Panc1 (cell line): ENCODE results near the gene CHDH. TPM values are rescaled to one million over a fixed set of nuclear protein-coding genes. Genes with fewer than 3 reads are reported as not detected.

Experiments used
- ATAC-seq: fragments of 200-7000 bp; cut with Tn5 transposase; 2 replicates; pipeline ENCODE4 v1.9.1; 2020; ENCODE audit warnings: mild to moderate bottlenecking, moderate library complexity
- BruUV-seq: library from RNA; stranded (reverse); fragments of 400-500 nt; replicated peaks from 2 replicates; lab custom pipeline; 2021; lab: Mats Ljungman, UMichigan
- CTCF ChIA-PET: fragments of 300-600 bp; sonication (Branson Sonifier 250); formaldehyde crosslinking; loops from one replicate; lab custom pipeline; 2022; ENCODE audit warnings: antibody characterized with exemption; lab: Charles Lee
- POLR2A ChIA-PET: fragments of 300-600 bp; sonication (Branson Sonifier 250); formaldehyde crosslinking; loops from one replicate; lab custom pipeline; 2022; ENCODE audit warnings: antibody characterized with exemption; lab: Charles Lee
- DNase-seq: peaks from one replicate; pipeline ENCODE4 v3.0.0-alpha.2; 2010; ENCODE audit warnings: low read depth, low spot score
- H3K27ac ChIP-seq: 2 replicates; pipeline ENCODE4 v1.5.1; 2011; ENCODE audit warnings: mild to moderate bottlenecking, low read length, inconsistent platforms
- H3K27me3 ChIP-seq: fragments of 200-500 bp; sonication (Bioruptor generic); 2 replicates; pipeline ENCODE4 v1.6.0; 2014; ENCODE audit warnings: low read length, inconsistent platforms; ENCODE audit not compliant: control insufficient read depth, insufficient read depth
- H3K36me3 ChIP-seq: fragments of 200-500 bp; sonication (Bioruptor generic); 2 replicates; pipeline ENCODE4 v1.5.1; 2014; ENCODE audit warnings: inconsistent platforms, mild to moderate bottlenecking, low read length, moderate library complexity; ENCODE audit not compliant: control insufficient read depth, insufficient read depth
- H3K4me1 ChIP-seq: 2 replicates; pipeline ENCODE4 v1.5.1; 2011; ENCODE audit warnings: inconsistent platforms, mild to moderate bottlenecking, low read length, moderate library complexity; ENCODE audit not compliant: control insufficient read depth, insufficient read depth
- H3K4me3 ChIP-seq, 2 experiments: 2 replicates each; pipeline ENCODE4 v1.5.1; 2011 to 2012; ENCODE audit warnings: low read depth in 2 of 2, low read length in 2 of 2, mild to moderate bottlenecking in 2 of 2, inconsistent platforms in 1 of 2, moderate library complexity in 1 of 2
- H3K9me3 ChIP-seq: fragments of 200-500 bp; sonication (Bioruptor generic); 2 replicates; pipeline ENCODE4 v1.5.1; 2014; ENCODE audit warnings: low read depth, mild to moderate bottlenecking, inconsistent platforms, low read length, moderate library complexity; ENCODE audit not compliant: control insufficient read depth, insufficient read depth
- POLR2AphosphoS5 ChIP-seq: IDR thresholded peaks from 2 replicates; pipeline ENCODE4 v1.6.1; 2012; ENCODE audit warnings: mild to moderate bottlenecking, low read depth, low read length, moderate library complexity
- SIN3A ChIP-seq: IDR thresholded peaks from 2 replicates; pipeline ENCODE4 v1.6.1; 2012; ENCODE audit warnings: low read depth, mild to moderate bottlenecking, low read length, moderate library complexity, borderline replicate concordance; ENCODE audit not compliant: insufficient read depth
- TCF7L2 ChIP-seq: IDR thresholded peaks from 2 replicates; pipeline ENCODE4 v1.6.1; 2011; ENCODE audit warnings: mild to moderate bottlenecking, low read depth, low read length, inconsistent platforms
- in situ Hi-C: cut with HindIII; loops from 2 replicates; pipeline ENCODE4 v1.10.0; 2016; ENCODE audit warnings: low sequenced_read_pairs, low pct_unique_long_range_greater_than_20kb
- intact Hi-C: fragments of 100-400 bp; cut with micrococcal nuclease; formaldehyde crosslinking; loops from one replicate; pipeline ENCODE4 v1.10.0; 2022; ENCODE audit not compliant: unreplicated experiment
- total RNA-seq: library from RNA; stranded (reverse); gene quantifications from one replicate; pipeline ENCODE4 v1.2.1, GENCODE V29; 2021; ENCODE audit not compliant: unreplicated experiment
- TF ChIP-seq, protein P1 (sequence below), 2 experiments: IDR thresholded peaks; 2 replicates each; pipeline ENCODE4 v1.6.1; 2011 to 2012; ENCODE audit warnings: low read depth in 2 of 2, control low read depth in 1 of 2, low read length in 1 of 2, mild to moderate bottlenecking in 1 of 2, moderate library complexity in 1 of 2; ENCODE audit not compliant: insufficient read depth in 1 of 2
- TF ChIP-seq, protein P2 (sequence below): fragments of 450-650 bp; IDR thresholded peaks from 2 replicates; pipeline ENCODE4 v1.5.1; 2017; ENCODE audit warnings: mild to moderate bottlenecking

CHDH gene
- total RNA-seq, 1 experiment from 2014 or later, result 24.1 TPM

DNA sequence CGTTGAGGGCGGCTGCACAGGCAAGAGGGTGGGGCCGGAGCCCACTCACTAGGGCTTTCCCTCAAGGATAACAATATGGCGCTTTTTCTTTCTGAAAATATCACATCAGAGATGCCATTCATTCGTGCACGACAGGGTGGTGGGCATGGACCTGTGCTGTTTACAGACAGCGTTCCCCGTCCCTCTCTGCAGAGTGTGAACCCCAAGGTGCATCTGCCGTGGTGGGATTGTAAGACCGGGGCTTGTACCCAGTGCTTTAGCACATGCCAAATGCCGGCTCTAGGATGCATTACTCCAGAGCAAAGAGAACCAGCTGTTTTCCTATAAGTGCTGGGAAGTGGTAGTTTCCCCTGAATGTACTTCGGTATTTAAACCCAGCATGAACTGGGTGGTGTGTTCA is 37.0 kb downstream of the CHDH start:
- TF ChIP-seq POLR2AphosphoS5 (no peak), TCF7L2 (no peak), SIN3A (no peak)
- TF ChIP-seq, protein P1, sequence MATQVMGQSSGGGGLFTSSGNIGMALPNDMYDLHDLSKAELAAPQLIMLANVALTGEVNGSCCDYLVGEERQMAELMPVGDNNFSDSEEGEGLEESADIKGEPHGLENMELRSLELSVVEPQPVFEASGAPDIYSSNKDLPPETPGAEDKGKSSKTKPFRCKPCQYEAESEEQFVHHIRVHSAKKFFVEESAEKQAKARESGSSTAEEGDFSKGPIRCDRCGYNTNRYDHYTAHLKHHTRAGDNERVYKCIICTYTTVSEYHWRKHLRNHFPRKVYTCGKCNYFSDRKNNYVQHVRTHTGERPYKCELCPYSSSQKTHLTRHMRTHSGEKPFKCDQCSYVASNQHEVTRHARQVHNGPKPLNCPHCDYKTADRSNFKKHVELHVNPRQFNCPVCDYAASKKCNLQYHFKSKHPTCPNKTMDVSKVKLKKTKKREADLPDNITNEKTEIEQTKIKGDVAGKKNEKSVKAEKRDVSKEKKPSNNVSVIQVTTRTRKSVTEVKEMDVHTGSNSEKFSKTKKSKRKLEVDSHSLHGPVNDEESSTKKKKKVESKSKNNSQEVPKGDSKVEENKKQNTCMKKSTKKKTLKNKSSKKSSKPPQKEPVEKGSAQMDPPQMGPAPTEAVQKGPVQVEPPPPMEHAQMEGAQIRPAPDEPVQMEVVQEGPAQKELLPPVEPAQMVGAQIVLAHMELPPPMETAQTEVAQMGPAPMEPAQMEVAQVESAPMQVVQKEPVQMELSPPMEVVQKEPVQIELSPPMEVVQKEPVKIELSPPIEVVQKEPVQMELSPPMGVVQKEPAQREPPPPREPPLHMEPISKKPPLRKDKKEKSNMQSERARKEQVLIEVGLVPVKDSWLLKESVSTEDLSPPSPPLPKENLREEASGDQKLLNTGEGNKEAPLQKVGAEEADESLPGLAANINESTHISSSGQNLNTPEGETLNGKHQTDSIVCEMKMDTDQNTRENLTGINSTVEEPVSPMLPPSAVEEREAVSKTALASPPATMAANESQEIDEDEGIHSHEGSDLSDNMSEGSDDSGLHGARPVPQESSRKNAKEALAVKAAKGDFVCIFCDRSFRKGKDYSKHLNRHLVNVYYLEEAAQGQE (IDR thresholded peaks at IDR 0.05; ENCODE audit: insufficient read depth in 1 of 2, low read depth in 2 of 2, low read length in 1 of 2), result no peak
- TF ChIP-seq, protein P2, sequence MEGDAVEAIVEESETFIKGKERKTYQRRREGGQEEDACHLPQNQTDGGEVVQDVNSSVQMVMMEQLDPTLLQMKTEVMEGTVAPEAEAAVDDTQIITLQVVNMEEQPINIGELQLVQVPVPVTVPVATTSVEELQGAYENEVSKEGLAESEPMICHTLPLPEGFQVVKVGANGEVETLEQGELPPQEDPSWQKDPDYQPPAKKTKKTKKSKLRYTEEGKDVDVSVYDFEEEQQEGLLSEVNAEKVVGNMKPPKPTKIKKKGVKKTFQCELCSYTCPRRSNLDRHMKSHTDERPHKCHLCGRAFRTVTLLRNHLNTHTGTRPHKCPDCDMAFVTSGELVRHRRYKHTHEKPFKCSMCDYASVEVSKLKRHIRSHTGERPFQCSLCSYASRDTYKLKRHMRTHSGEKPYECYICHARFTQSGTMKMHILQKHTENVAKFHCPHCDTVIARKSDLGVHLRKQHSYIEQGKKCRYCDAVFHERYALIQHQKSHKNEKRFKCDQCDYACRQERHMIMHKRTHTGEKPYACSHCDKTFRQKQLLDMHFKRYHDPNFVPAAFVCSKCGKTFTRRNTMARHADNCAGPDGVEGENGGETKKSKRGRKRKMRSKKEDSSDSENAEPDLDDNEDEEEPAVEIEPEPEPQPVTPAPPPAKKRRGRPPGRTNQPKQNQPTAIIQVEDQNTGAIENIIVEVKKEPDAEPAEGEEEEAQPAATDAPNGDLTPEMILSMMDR, result no peak
- no TSS peak for BruUV-seq
- Histone ChIP-seq H3K9me3 (no peaks in the 10 kb centered on the region), H3K4me3 (no peak overlapping the region), H3K27ac (no peak overlapping the region), H3K4me1 (peaks cover 10% of the 10 kb centered on the region), H3K27me3 (no peaks in the 10 kb centered on the region), H3K36me3 (no peaks in the 10 kb centered on the region)
- ATAC-seq, result no peak
- POLR2A ChIA-PET, result no interaction called here
- DNase-seq, result no peak
- in situ Hi-C loops (no loop called here), intact Hi-C loops (no loop called here)
- CTCF ChIA-PET, result no interaction called here

DNA sequence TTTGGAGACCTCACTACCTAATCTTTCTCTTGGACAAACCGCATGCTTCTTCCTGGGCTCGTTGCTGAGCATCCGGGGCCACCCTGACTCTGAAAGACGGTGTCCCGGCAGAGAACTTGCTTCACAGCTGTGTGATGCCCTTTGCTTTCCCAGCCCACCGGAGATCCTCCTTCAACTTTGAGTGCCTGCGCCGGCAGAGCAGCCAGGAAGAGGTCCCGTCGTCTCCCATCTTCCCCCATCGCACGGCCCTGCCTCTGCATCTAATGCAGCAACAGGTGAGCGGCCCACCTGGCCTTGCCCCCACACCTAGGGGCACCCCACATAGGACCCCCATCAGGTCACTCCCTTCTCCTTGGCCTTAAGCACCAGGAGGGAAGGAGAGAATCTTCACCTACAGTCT is 37.7 kb downstream of the CHDH start:
- Histone ChIP-seq H3K4me1 (peaks cover 11% of the 10 kb centered on the region), H3K36me3 (no peaks in the 10 kb centered on the region), H3K27me3 (no peaks in the 10 kb centered on the region), H3K27ac (no peak overlapping the region), H3K9me3 (no peaks in the 10 kb centered on the region), H3K4me3 (no peak overlapping the region)
- DNase-seq, result no peak
- ATAC-seq, result no peak
- TF ChIP-seq, protein P1 (IDR thresholded peaks at IDR 0.05; ENCODE audit: insufficient read depth in 1 of 2, low read depth in 2 of 2, low read length in 1 of 2), result no peak
- TF ChIP-seq, protein P2, result no peak
- no peak for TF ChIP-seq SIN3A
- no peak for TF ChIP-seq TCF7L2
- CTCF ChIA-PET, result no interaction called here
- BruUV-seq, result no TSS peak
- in situ Hi-C loops, result no loop called here
- intact Hi-C loops, result no loop called here
- POLR2A ChIA-PET, result no interaction called here
